Hepatocyte (in vitro differentiated cells): ENCODE results near the gene GALNTL6. TPM values are rescaled to one million over a fixed set of nuclear protein-coding genes. Genes with fewer than 3 reads are reported as not detected.
A peak's percentile ranks its signal among the peaks of the same experiment; 100 is the strongest.

Experiments used
- DNase-seq: peaks from one replicate; pipeline ENCODE4 v3.0.0-alpha.2; 2016; ENCODE audit warnings: low spot score
- H2AFZ ChIP-seq: fragments of 200-600 bp; sonication (generic); 2 replicates; pipeline ENCODE4 v1.6.0; 2016; ENCODE audit warnings: antibody characterized with exemption, mild to moderate bottlenecking
- H3K27ac ChIP-seq: fragments of 200-600 bp; sonication (generic); 2 replicates; pipeline ENCODE4 v1.5.1; 2016; ENCODE audit warnings: mild to moderate bottlenecking
- H3K27me3 ChIP-seq: fragments of 200-600 bp; sonication (generic); 2 replicates; pipeline ENCODE4 v1.6.1; 2016
- H3K36me3 ChIP-seq: fragments of 200-600 bp; sonication (generic); replicated peaks from 2 replicates; pipeline ENCODE4 v1.5.1; 2016; ENCODE audit warnings: low read depth; ENCODE audit not compliant: insufficient read depth
- H3K4me1 ChIP-seq: fragments of 200-600 bp; sonication (generic); 2 replicates; pipeline ENCODE4 v1.5.1; 2016; ENCODE audit warnings: mild to moderate bottlenecking, moderate library complexity; ENCODE audit not compliant: insufficient read depth
- H3K4me2 ChIP-seq: fragments of 200-600 bp; sonication (generic); 2 replicates; pipeline ENCODE4 v1.6.0; 2016
- H3K4me3 ChIP-seq: fragments of 200-600 bp; sonication (generic); 2 replicates; pipeline ENCODE4 v1.5.1; 2016; ENCODE audit warnings: mild to moderate bottlenecking
- H3K79me2 ChIP-seq: fragments of 200-600 bp; sonication (generic); 2 replicates; pipeline ENCODE4 v1.6.0; 2017; ENCODE audit warnings: mild to moderate bottlenecking
- H3K9me2 ChIP-seq: fragments of 200-600 bp; sonication (generic); replicated peaks from 2 replicates; pipeline ENCODE4 v1.6.0; 2017; ENCODE audit warnings: mild to moderate bottlenecking; ENCODE audit not compliant: insufficient read depth
- H3K9me3 ChIP-seq: fragments of 200-600 bp; sonication (generic); 2 replicates; pipeline ENCODE4 v1.5.1; 2016; ENCODE audit warnings: low read depth, mild to moderate bottlenecking
- H4K20me1 ChIP-seq: fragments of 200-600 bp; sonication (generic); 2 replicates; pipeline ENCODE4 v1.6.0; 2016; ENCODE audit warnings: mild to moderate bottlenecking; ENCODE audit not compliant: insufficient read depth, poor library complexity, severe bottlenecking
- EZH2 ChIP-seq: fragments of 200-600 bp; sonication (generic); IDR thresholded peaks from 2 replicates; pipeline ENCODE4 v1.6.1; 2016; ENCODE audit warnings: antibody characterized with exemption, mild to moderate bottlenecking, borderline replicate concordance
- EZH2phosphoT487 ChIP-seq: fragments of 200-600 bp; sonication (generic); IDR thresholded peaks from one replicate; pipeline ENCODE4 v1.6.1; 2018; ENCODE audit warnings: antibody characterized with exemption, mild to moderate bottlenecking, low read depth, moderate library complexity; ENCODE audit not compliant: unreplicated experiment, severe bottlenecking
- WGBS: methylation state at CpG from one replicate; pipeline ENCODE4 v1.1.6; 2016; ENCODE audit warnings: low lambda C conversion rate; ENCODE audit errors: missing lambda C conversion rate; 5-methylcytosine and 5-hydroxymethylcytosine counted together
- polyA plus RNA-seq: library from polyadenylated mRNA; unstranded; fragments of >200 nt; fragmentation: Nextera tagmentation; extraction: Ambion mirVana; gene quantifications from 2 replicates; pipeline ENCODE4 v1.2.1, GENCODE V29; 2016
- total RNA-seq: library from RNA; depleted of rRNA; stranded (reverse); fragments of >200 nt; gene quantifications from 2 replicates; pipeline ENCODE4 v1.2.3, GENCODE V29; 2014
- TF ChIP-seq, protein P1 (sequence below): fragments of 200-600 bp; sonication (generic); IDR thresholded peaks from 2 replicates; pipeline ENCODE4 v1.5.1; 2016; ENCODE audit warnings: antibody characterized with exemption, mild to moderate bottlenecking; ENCODE audit not compliant: poor library complexity

The GALNTL6 gene
- total and polyA plus RNA-seq, 2 experiments from 2014 or later: 0.53 to 0.74 TPM

DNA sequence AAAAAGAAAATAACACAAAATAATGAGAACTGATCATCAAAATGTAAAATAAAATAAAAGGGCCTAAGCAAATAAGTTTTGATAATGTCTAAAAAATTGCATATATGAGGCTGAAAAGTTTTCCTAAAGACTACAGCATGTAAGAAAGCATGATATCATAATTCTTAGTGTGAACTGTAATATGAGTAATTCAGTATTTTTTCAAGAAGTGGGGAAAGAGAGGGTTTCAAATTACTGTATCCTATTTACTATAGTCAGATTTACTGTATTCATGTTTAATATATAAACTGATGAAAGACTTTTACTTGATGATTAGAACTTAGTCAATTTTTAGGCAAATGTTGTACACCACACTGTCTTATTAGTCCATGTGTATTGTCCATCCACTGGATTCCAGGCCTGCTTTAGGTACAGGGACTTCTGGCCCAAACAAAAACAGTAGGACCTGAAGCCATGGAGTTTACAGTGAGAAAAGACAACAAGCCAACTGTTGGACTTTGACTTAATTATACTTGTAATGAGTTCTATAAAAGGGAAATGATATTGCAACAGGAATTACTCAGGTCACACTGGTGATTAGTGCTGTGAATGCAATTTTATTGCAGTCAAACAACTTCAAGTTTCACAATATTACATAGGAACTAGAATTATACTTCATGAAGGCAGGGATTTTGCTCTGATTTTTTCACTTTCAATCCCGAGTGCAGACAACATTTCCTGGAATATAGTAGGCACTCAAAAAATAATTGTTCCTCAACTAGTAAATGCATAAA, 837.7 kb downstream of the GALNTL6 start:
- no peaks in the 10 kb centered on the region for H4K20me1 ChIP-seq
- TF ChIP-seq EZH2phosphoT487: no peak
- TF ChIP-seq EZH2: no peak
- TF ChIP-seq, protein P1, sequence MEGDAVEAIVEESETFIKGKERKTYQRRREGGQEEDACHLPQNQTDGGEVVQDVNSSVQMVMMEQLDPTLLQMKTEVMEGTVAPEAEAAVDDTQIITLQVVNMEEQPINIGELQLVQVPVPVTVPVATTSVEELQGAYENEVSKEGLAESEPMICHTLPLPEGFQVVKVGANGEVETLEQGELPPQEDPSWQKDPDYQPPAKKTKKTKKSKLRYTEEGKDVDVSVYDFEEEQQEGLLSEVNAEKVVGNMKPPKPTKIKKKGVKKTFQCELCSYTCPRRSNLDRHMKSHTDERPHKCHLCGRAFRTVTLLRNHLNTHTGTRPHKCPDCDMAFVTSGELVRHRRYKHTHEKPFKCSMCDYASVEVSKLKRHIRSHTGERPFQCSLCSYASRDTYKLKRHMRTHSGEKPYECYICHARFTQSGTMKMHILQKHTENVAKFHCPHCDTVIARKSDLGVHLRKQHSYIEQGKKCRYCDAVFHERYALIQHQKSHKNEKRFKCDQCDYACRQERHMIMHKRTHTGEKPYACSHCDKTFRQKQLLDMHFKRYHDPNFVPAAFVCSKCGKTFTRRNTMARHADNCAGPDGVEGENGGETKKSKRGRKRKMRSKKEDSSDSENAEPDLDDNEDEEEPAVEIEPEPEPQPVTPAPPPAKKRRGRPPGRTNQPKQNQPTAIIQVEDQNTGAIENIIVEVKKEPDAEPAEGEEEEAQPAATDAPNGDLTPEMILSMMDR: no peak
- H3K27me3 ChIP-seq: no peaks in the 10 kb centered on the region
- 96% methylated on average over 1 of the region's 1 CpG for WGBS
- peak; percentile 5 for DNase-seq
- H3K36me3 ChIP-seq: no peaks in the 10 kb centered on the region
- no peaks in the 10 kb centered on the region for H3K4me1 ChIP-seq
- no peaks in the 10 kb centered on the region for H3K79me2 ChIP-seq
- no peak overlapping the region for H3K27ac ChIP-seq
- H3K4me3 ChIP-seq: no peak overlapping the region
- no peak overlapping the region for H3K4me2 ChIP-seq
- H2AFZ ChIP-seq: no peak overlapping the region
- H3K9me3 ChIP-seq: no peaks in the 10 kb centered on the region
- no peaks in the 10 kb centered on the region for H3K9me2 ChIP-seq

DNA sequence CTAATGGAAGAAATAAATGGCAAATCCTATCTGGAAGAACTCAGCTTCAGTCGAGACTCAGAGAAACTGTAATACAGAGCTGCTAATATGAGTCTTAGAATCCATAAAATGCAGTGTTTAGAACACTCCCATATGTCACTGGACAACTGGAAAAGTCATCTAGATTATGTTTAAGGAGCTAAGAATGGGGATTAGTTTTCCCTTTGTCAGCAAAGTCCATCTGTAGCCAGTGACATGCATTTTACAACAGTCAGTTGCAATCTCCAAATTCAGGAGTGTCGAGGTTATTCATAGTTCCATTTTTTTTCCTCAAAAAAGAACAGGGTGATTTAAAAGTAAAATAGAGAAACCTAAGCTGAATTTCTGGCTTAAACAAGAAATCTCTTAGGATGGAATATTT, 838.8 kb downstream of the GALNTL6 start:
- Histone ChIP-seq H3K4me1 (no peaks in the 10 kb centered on the region), H2AFZ (no peak overlapping the region), H3K4me2 (no peak overlapping the region), H3K27me3 (no peaks in the 10 kb centered on the region), H3K9me2 (no peaks in the 10 kb centered on the region), H4K20me1 (no peaks in the 10 kb centered on the region), H3K27ac (peak overlapping the region; percentile 5), H3K36me3 (no peaks in the 10 kb centered on the region), H3K4me3 (no peak overlapping the region), H3K9me3 (no peaks in the 10 kb centered on the region), H3K79me2 (no peaks in the 10 kb centered on the region)
- WGBS: 68% methylated on average over 2 of the region's 2 CpGs
- no peak for DNase-seq
- TF ChIP-seq EZH2phosphoT487 (no peak), EZH2 (no peak)
- TF ChIP-seq, protein P1: no peak

DNA sequence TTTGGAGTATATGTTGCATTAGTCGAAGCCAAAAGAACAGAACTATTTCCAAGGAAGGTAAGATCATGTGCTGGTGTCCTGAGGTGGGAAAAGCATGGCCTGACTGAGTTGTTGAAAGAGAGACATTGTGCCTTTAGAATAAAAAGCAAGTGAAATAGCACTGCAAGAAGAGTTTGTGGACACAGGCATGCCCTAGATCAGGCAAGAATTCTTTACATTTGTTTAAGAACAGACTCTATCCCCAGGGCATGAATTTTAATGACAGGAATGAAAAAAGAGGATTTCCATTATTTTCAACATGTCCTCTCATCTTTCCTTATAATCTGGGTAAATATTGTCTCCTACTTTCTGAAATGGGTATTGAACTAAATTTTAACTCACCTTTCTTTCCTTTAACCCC, 839.2 kb downstream of the GALNTL6 start:
- 90% methylated on average over 1 of the region's 1 CpG for WGBS
- no peaks in the 10 kb centered on the region for H3K79me2 ChIP-seq
- peak overlapping the region; percentile 5 for H3K27ac ChIP-seq
- H3K9me2 ChIP-seq: no peaks in the 10 kb centered on the region
- no peak for DNase-seq
- no peaks in the 10 kb centered on the region for H4K20me1 ChIP-seq
- H3K4me3 ChIP-seq: no peak overlapping the region
- H3K27me3 ChIP-seq: no peaks in the 10 kb centered on the region
- no peaks in the 10 kb centered on the region for H3K9me3 ChIP-seq
- H3K4me1 ChIP-seq: no peaks in the 10 kb centered on the region
- no peaks in the 10 kb centered on the region for H3K36me3 ChIP-seq
- H2AFZ ChIP-seq: no peak overlapping the region
- TF ChIP-seq EZH2phosphoT487 (no peak), EZH2 (no peak)
- TF ChIP-seq, protein P1: no peak
- H3K4me2 ChIP-seq: no peak overlapping the region
